SU-DHL-6 (cell line): ENCODE results near the gene FN1.

ENCODE experiments used
- H2AFZ ChIP-seq: fragments of 200-600 bp; sonication (generic); 2 replicates; pipeline ENCODE4 v1.6.1; 2014; ENCODE audit warnings: low read depth, mild to moderate bottlenecking, moderate library complexity, mixed read lengths, antibody characterized with exemption, low read length; ENCODE audit not compliant: severe bottlenecking
- H3F3A ChIP-seq: fragments of 200-600 bp; shearing (Covaris generic); 2 replicates; pipeline ENCODE4 v1.6.0; 2016; ENCODE audit warnings: antibody characterized with exemption, mild to moderate bottlenecking; ENCODE audit not compliant: insufficient read depth
- H3K27ac ChIP-seq: fragments of 200-600 bp; sonication (generic); 2 replicates; pipeline ENCODE4 v1.5.1; 2016; ENCODE audit warnings: low read depth, mild to moderate bottlenecking, low read length, moderate library complexity, mixed read lengths
- H3K27me3 ChIP-seq: fragments of 200-600 bp; sonication (generic), shearing (Covaris generic); 2 replicates; pipeline ENCODE4 v1.6.0; 2014; ENCODE audit warnings: mild to moderate bottlenecking, low read length
- H3K36me3 ChIP-seq: fragments of 200-600 bp; sonication (generic); 2 replicates; pipeline ENCODE4 v1.6.1; 2014; ENCODE audit warnings: mild to moderate bottlenecking, low read length, mixed read lengths
- H3K4me2 ChIP-seq: fragments of 300-600, 200-600 bp; shearing (Covaris generic), sonication (generic); 2 replicates; pipeline ENCODE4 v1.6.0; 2014; ENCODE audit warnings: low read length, low read depth, mild to moderate bottlenecking; ENCODE audit not compliant: poor library complexity, severe bottlenecking
- H3K4me3 ChIP-seq: fragments of 200-600 bp; sonication (generic); 2 replicates; pipeline ENCODE4 v1.5.1; 2014; ENCODE audit warnings: antibody characterized with exemption, low read length, mild to moderate bottlenecking, mixed read lengths; ENCODE audit not compliant: insufficient read depth, poor library complexity, severe bottlenecking
- H3K79me2 ChIP-seq: fragments of 200-600 bp; sonication (generic); 2 replicates; pipeline ENCODE4 v1.6.1; 2014; ENCODE audit warnings: mild to moderate bottlenecking, low read length, moderate library complexity; ENCODE audit not compliant: insufficient read depth
- H3K9ac ChIP-seq: fragments of 200-600 bp; sonication (generic); 2 replicates; pipeline ENCODE4 v1.7.0; 2014; ENCODE audit warnings: mild to moderate bottlenecking, low read length
- H3K9me2 ChIP-seq: fragments of 200-600 bp; sonication (generic); replicated peaks from 2 replicates; pipeline ENCODE4 v1.6.1; 2014; ENCODE audit warnings: low read length; ENCODE audit not compliant: insufficient read depth
- H3K9me3 ChIP-seq: fragments of 200-600 bp; sonication (generic); 2 replicates; pipeline ENCODE4 v1.6.1; 2014; ENCODE audit warnings: low read length, mixed read lengths; ENCODE audit not compliant: insufficient read depth
- H4K20me1 ChIP-seq: fragments of 200-600 bp; sonication (generic); 2 replicates; pipeline ENCODE4 v1.6.1; 2014; ENCODE audit warnings: low read depth, mild to moderate bottlenecking, antibody characterized with exemption, low read length, moderate library complexity, mixed read lengths
- EZH2phosphoT487 ChIP-seq: fragments of 200-600 bp; sonication (generic), shearing (Covaris generic); conservative IDR thresholded peaks from 2 replicates; pipeline ENCODE4 v1.6.1; 2018; ENCODE audit warnings: mild to moderate bottlenecking, antibody characterized with exemption, low read length, moderate library complexity, mixed read lengths
- TF ChIP-seq, protein P1 (sequence below): fragments of 200-600 bp; sonication (generic); IDR thresholded peaks from one replicate; pipeline ENCODE4 v1.5.1; 2017; ENCODE audit warnings: antibody characterized with exemption, mild to moderate bottlenecking, low read length, moderate library complexity; ENCODE audit not compliant: insufficient read depth, poor library complexity, severe bottlenecking

FN1 gene

DNA sequence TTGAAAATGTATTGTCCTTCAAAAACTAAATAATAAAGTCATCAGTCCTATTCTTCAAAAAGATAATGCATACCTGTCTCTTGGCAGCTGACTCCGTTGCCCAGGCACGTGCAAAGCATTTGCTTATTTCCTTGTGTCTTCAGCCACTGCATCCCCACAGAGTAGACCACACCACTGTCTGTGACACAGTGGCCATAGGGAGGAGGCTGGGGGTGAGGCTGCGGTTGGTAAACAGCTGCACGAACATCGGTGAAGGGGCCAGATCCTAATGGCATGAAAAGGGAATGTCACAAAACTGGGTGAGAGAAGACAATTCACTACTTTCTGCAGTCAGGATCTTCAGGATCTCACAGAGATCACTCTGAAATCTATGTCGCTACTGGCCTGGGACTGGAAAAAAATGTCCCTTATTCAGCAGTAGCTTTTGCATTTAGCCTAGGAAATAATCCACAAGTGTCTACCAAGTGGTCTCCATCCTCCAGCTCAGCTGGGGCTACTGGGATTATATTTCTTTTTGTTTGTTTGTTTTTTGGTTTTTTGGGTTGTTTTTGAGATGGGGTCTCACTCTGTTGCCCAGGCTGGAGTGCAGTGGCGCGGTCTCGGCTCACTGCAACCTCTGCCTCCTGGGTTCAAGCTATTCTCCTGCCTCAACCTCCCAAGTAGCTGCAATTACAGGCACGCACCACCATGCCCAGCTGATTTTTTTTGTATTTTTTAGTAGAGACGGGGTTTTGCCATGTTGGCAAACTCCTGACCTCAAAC lies 10.7 kb downstream of the FN1 start:
- Histone ChIP-seq H2AFZ (no peak overlapping the region), H3K27ac (no peak overlapping the region), H3F3A (no peaks in the 10 kb centered on the region), H3K4me3 (no peak overlapping the region), H3K79me2 (no peaks in the 10 kb centered on the region), H4K20me1 (no peaks in the 10 kb centered on the region), H3K9me3 (no peaks in the 10 kb centered on the region), H3K9ac (no peak overlapping the region), H3K9me2 (no peaks in the 10 kb centered on the region), H3K27me3 (no peaks in the 10 kb centered on the region), H3K4me2 (no peak overlapping the region), H3K36me3 (no peaks in the 10 kb centered on the region)
- TF ChIP-seq EZH2phosphoT487, result no peak
- TF ChIP-seq, protein P1, sequence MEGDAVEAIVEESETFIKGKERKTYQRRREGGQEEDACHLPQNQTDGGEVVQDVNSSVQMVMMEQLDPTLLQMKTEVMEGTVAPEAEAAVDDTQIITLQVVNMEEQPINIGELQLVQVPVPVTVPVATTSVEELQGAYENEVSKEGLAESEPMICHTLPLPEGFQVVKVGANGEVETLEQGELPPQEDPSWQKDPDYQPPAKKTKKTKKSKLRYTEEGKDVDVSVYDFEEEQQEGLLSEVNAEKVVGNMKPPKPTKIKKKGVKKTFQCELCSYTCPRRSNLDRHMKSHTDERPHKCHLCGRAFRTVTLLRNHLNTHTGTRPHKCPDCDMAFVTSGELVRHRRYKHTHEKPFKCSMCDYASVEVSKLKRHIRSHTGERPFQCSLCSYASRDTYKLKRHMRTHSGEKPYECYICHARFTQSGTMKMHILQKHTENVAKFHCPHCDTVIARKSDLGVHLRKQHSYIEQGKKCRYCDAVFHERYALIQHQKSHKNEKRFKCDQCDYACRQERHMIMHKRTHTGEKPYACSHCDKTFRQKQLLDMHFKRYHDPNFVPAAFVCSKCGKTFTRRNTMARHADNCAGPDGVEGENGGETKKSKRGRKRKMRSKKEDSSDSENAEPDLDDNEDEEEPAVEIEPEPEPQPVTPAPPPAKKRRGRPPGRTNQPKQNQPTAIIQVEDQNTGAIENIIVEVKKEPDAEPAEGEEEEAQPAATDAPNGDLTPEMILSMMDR, result no peak

- H3K79me2 ChIP-seq, result no peaks in the 10 kb centered on the region
- no peak overlapping the region for H2AFZ ChIP-seq
- no peaks in the 10 kb centered on the region for H4K20me1 ChIP-seq
- no peak overlapping the region for H3K4me2 ChIP-seq
- H3K9ac ChIP-seq, result no peak overlapping the region
- no peaks in the 10 kb centered on the region for H3K27me3 ChIP-seq
- H3K9me2 ChIP-seq, result no peaks in the 10 kb centered on the region
- no peaks in the 10 kb centered on the region for H3F3A ChIP-seq
- H3K27ac ChIP-seq, result no peak overlapping the region
- H3K4me3 ChIP-seq, result no peak overlapping the region
- no peaks in the 10 kb centered on the region for H3K9me3 ChIP-seq
- TF ChIP-seq, protein P1, result no peak
- TF ChIP-seq EZH2phosphoT487, result no peak
- H3K36me3 ChIP-seq, result no peaks in the 10 kb centered on the region
Observed at GRCh38 chr2:215423928-215424540, 11.8 kb downstream of the FN1 start.

DNA sequence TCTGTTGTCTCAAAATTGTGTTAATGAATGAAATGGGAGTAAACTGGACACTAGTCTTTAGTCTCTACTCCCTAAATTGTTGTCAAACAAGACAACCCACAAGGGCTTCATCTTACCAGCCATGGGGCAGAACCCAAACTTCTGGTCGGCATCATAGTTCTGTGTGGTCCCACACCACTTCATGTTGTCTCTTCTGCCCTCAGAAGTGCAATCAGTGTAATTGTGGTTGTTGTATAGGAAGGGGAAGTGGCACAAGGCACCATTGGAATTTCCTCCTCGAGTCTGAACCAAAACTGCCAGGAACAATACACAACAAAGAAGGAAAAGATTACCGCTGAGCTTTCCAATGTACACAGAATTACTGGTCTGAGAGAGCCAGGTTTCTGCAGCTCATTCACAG lies 12.6 kb downstream of the FN1 start:
- no peaks in the 10 kb centered on the region for H3F3A ChIP-seq
- H3K27me3 ChIP-seq, result no peaks in the 10 kb centered on the region
- no peaks in the 10 kb centered on the region for H3K9me2 ChIP-seq
- H4K20me1 ChIP-seq, result no peaks in the 10 kb centered on the region
- H3K27ac ChIP-seq, result no peak overlapping the region
- TF ChIP-seq, protein P1, result no peak
- TF ChIP-seq EZH2phosphoT487, result no peak
- H3K79me2 ChIP-seq, result no peaks in the 10 kb centered on the region
- no peaks in the 10 kb centered on the region for H3K9me3 ChIP-seq
- no peak overlapping the region for H2AFZ ChIP-seq
- no peaks in the 10 kb centered on the region for H3K36me3 ChIP-seq
- no peak overlapping the region for H3K9ac ChIP-seq
- no peak overlapping the region for H3K4me2 ChIP-seq
- no peak overlapping the region for H3K4me3 ChIP-seq
